OCI-LY3 (cell line): ENCODE results near the gene ALOXE3.

ENCODE experiments used
- H2AFZ ChIP-seq: fragments of 200-600, 300-600 bp; shearing (Covaris generic); 2 replicates; pipeline ENCODE4 v1.6.0; 2014; ENCODE audit warnings: antibody characterized with exemption, low read depth, low read length
- H3K27ac ChIP-seq: fragments of 200-600, 300-600 bp; sonication (generic); 2 replicates; pipeline ENCODE4 v1.5.1; 2014; ENCODE audit warnings: mild to moderate bottlenecking, low read length, moderate library complexity, mixed read lengths
- H3K27me3 ChIP-seq: fragments of 200-600, 300-600 bp; sonication (generic); 2 replicates; pipeline ENCODE4 v1.6.1; 2014; ENCODE audit warnings: low read depth, low read length, mixed read lengths
- H3K36me3 ChIP-seq: fragments of 200-600, 300-600 bp; sonication (generic); replicated peaks from 2 replicates; pipeline ENCODE3; 2014; ENCODE audit warnings: low read depth, low read length, mixed read lengths
- H3K4me1 ChIP-seq: fragments of 300-600, 200-600 bp; sonication (generic); 2 replicates; pipeline ENCODE4 v1.6.1; 2014; ENCODE audit warnings: low read length, mixed read lengths
- H3K4me2 ChIP-seq: fragments of 200-600, 300-600 bp; sonication (generic); 2 replicates; pipeline ENCODE4 v1.6.1; 2014; ENCODE audit warnings: low read length, mixed read lengths
- H3K4me3 ChIP-seq: fragments of 300-600, 200-600 bp; sonication (generic); 2 replicates; pipeline ENCODE4 v1.5.1; 2014; ENCODE audit warnings: antibody characterized with exemption, mild to moderate bottlenecking, low read length, moderate library complexity
- H3K79me2 ChIP-seq: fragments of 300-600, 200-600 bp; shearing (Covaris generic); 2 replicates; pipeline ENCODE4 v1.6.1; 2014; ENCODE audit warnings: mild to moderate bottlenecking, low read length, mixed read lengths
- H3K9ac ChIP-seq: fragments of 300-600, 200-600 bp; shearing (Covaris generic); 2 replicates; pipeline ENCODE4 v1.6.0; 2014; ENCODE audit warnings: mild to moderate bottlenecking, low read length, moderate library complexity
- H3K9me3 ChIP-seq: fragments of 200-600, 300-600 bp; shearing (Covaris generic); 2 replicates; pipeline ENCODE4 v1.6.1; 2014; ENCODE audit warnings: low read length, mixed read lengths; ENCODE audit not compliant: insufficient read depth
- H4K20me1 ChIP-seq: fragments of 200-600, 300-600 bp; sonication (generic); 2 replicates; pipeline ENCODE4 v1.6.1; 2016; ENCODE audit warnings: low read length, mixed read lengths; ENCODE audit not compliant: insufficient read depth
- CTCF ChIP-seq: fragments of 200-600, 300-600 bp; sonication (generic); IDR thresholded peaks from 2 replicates; pipeline ENCODE4 v1.5.1; 2014; ENCODE audit warnings: antibody characterized with exemption, low read length, low read depth
- EZH2phosphoT487 ChIP-seq: fragments of 200-600 bp; shearing (Covaris generic); IDR thresholded peaks from 2 replicates; pipeline ENCODE4 v1.6.1; 2018; ENCODE audit warnings: antibody characterized with exemption, mixed run types, low read depth

ALOXE3 gene

GRCh38 chr17:8142158-8142886 lies 24.0 kb upstream of the ALOXE3 start:
- H3K9ac ChIP-seq: no peak overlapping the region
- H3K4me1 ChIP-seq: peaks cover 5% of the 10 kb centered on the region; the same call in 1 of the 2 replicates
- H3K9me3 ChIP-seq: no peaks in the 10 kb centered on the region
- no peaks in the 10 kb centered on the region for H3K36me3 ChIP-seq
- H3K79me2 ChIP-seq: no peaks in the 10 kb centered on the region
- TF ChIP-seq CTCF (no peak), EZH2phosphoT487 (no peak)
- no peak overlapping the region for H2AFZ ChIP-seq
- no peaks in the 10 kb centered on the region for H4K20me1 ChIP-seq
- H3K4me2 ChIP-seq: no peak overlapping the region
- no peak overlapping the region for H3K4me3 ChIP-seq
- no peak overlapping the region for H3K27ac ChIP-seq
- H3K27me3 ChIP-seq: no peaks in the 10 kb centered on the region

- H3K9me3 ChIP-seq: no peaks in the 10 kb centered on the region
- H3K27ac ChIP-seq: no peak overlapping the region
- TF ChIP-seq CTCF (no peak), EZH2phosphoT487 (no peak)
- no peaks in the 10 kb centered on the region for H3K79me2 ChIP-seq
- no peak overlapping the region for H3K4me3 ChIP-seq
- no peak overlapping the region for H3K9ac ChIP-seq
- H2AFZ ChIP-seq: no peak overlapping the region
- H3K4me1 ChIP-seq: peaks cover 5% of the 10 kb centered on the region; the same call in 1 of the 2 replicates
- H4K20me1 ChIP-seq: no peaks in the 10 kb centered on the region
- no peaks in the 10 kb centered on the region for H3K27me3 ChIP-seq
- H3K36me3 ChIP-seq: no peaks in the 10 kb centered on the region
- no peak overlapping the region for H3K4me2 ChIP-seq
These were observed 23.4 kb upstream of the ALOXE3 start for GRCh38 chr17:8141741-8142140.

- Histone ChIP-seq H3K27ac (no peak overlapping the region), H3K4me3 (no peak overlapping the region)
These were observed 22.7 kb upstream of the ALOXE3 start for GRCh38 chr17:8141045-8141444.

More at GRCh38 chr17:8141045-8141444, 22.7 kb upstream of the ALOXE3 start:
- no peaks in the 10 kb centered on the region for H3K36me3 ChIP-seq
- H3K9ac ChIP-seq: no peak overlapping the region
- no peaks in the 10 kb centered on the region for H3K9me3 ChIP-seq
- TF ChIP-seq EZH2phosphoT487 (no peak), CTCF (no peak)
- no peaks in the 10 kb centered on the region for H3K27me3 ChIP-seq
- H4K20me1 ChIP-seq: no peaks in the 10 kb centered on the region
- no peaks in the 10 kb centered on the region for H3K79me2 ChIP-seq
- peaks cover 5% of the 10 kb centered on the region; the same call in 1 of the 2 replicates for H3K4me1 ChIP-seq
- no peak overlapping the region for H3K4me2 ChIP-seq
- no peak overlapping the region for H2AFZ ChIP-seq
